Uterus (tissue), 2 donors: Measurements from ENCODE around the gene SAMD5.

ENCODE experiments used
- CTCF ChIP-seq, 4 experiments: fragments of 200-600 bp in 2 of 4; fragments of 450-650 bp in 2 of 4; sonication (generic) in 2 of 4; IDR thresholded peaks; one replicate each; pipeline ENCODE4 v1.5.1; 2016 to 2019; ENCODE audit warnings: antibody characterized with exemption in 4 of 4, mild to moderate bottlenecking in 2 of 4, moderate library complexity in 1 of 4
- POLR2A ChIP-seq, 2 donors: fragments of 450-650 bp; IDR thresholded peaks; one replicate each; pipeline ENCODE4 v1.6.1; 2016; ENCODE audit warnings: antibody characterized with exemption in 2 of 2, mild to moderate bottlenecking in 1 of 2, moderate library complexity in 1 of 2

- TF ChIP-seq CTCF (IDR thresholded peaks at IDR 0.05), result no peak
- no peak for TF ChIP-seq POLR2A (IDR thresholded peaks at IDR 0.05)
These were observed 106.0 kb downstream of the SAMD5 start for GRCh38 chr6:147614501-147614900.
